Measurements from ENCODE around the gene OR11H6.

- TF ChIP-seq POLR2A (IDR thresholded peaks at IDR 0.05; ENCODE audit: low read depth, low read length) = no peak
- no peak for TF ChIP-seq POLR2AphosphoS5 (IDR thresholded peaks at IDR 0.05; ENCODE audit: insufficient read depth, low read depth, low read length)
- TF ChIP-seq CTCF (IDR thresholded peaks at IDR 0.05; ENCODE audit: extremely low read depth in 1 of 2, insufficient read depth in 1 of 2, low read depth in 1 of 2, low read length in 2 of 2) = no peak
- TF ChIP-seq, protein P1, sequence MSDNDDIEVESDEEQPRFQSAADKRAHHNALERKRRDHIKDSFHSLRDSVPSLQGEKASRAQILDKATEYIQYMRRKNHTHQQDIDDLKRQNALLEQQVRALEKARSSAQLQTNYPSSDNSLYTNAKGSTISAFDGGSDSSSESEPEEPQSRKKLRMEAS (IDR thresholded peaks at IDR 0.05; ENCODE audit: insufficient read depth, insufficient read length) = no peak
- no peak for TF ChIP-seq EZH2 (IDR thresholded peaks at IDR 0.05; ENCODE audit: borderline replicate concordance, low read depth, low read length, severe bottlenecking)
- TF ChIP-seq FOS (IDR thresholded peaks at IDR 0.05; ENCODE audit: borderline replicate concordance, insufficient read depth, low read length) = no peak
- TF ChIP-seq MYC (IDR thresholded peaks at IDR 0.05; ENCODE audit: low read depth, low read length) = no peak
Measured at GRCh38 chr14:20176330-20176729, 47.2 kb upstream of the OR11H6 start.
